CD4-positive, alpha-beta T cell treated with Interleukin-21 for 1 hour (primary cell): Measurements from ENCODE around the gene HCFC1.

Source experiments
- DNase-seq: peaks from one replicate; pipeline ENCODE4 v3.0.0-alpha.2; 2020

HCFC1 gene

GRCh38 chrX:153973127-153974002 is 1.7 kb upstream of the HCFC1 start:
- DNase-seq, result no peak

GRCh38 chrX:153972368-153973126 is 929 bp upstream of the HCFC1 start, which contains the start of gene TMEM187:
TSS of gene TMEM187 (plus strand) at chrX:153972754. CDS start at chrX:153982063, 9,309 bp downstream.
- DNase-seq, result peak; percentile 91

GRCh38 chrX:153971124-153971449 is 531 bp downstream of the HCFC1 start:
- DNase-seq, result peak; percentile 90

GRCh38 chrX:153970357-153971123 is 1.1 kb downstream of the HCFC1 start:
- DNase-seq, result peak; percentile 54

GRCh38 chrX:153969904-153970356 is 1.7 kb downstream of the HCFC1 start:
- no peak for DNase-seq

- no peak for DNase-seq
These were observed 2.3 kb downstream of the HCFC1 start for GRCh38 chrX:153969125-153969903.

GRCh38 chrX:153968754-153969124 is 2.9 kb downstream of the HCFC1 start:
- peak; percentile 53 for DNase-seq

- no peak for DNase-seq
These were observed 3.4 kb downstream of the HCFC1 start for GRCh38 chrX:153968255-153968654.

GRCh38 chrX:153967536-153968224 is 3.9 kb downstream of the HCFC1 start:
- peak; percentile 67 for DNase-seq

- DNase-seq, result peak; percentile 37
These were observed 4.6 kb downstream of the HCFC1 start for GRCh38 chrX:153966841-153967535.

GRCh38 chrX:153966283-153966688 is 5.3 kb downstream of the HCFC1 start:
- DNase-seq, result no peak

GRCh38 chrX:153965406-153965805 is 6.2 kb downstream of the HCFC1 start:
- DNase-seq, result no peak

GRCh38 chrX:153964105-153964504 is 7.5 kb downstream of the HCFC1 start:
- DNase-seq, result no peak

GRCh38 chrX:153963546-153963945 is 8.1 kb downstream of the HCFC1 start:
- no peak for DNase-seq

- DNase-seq, result no peak
These were observed 10.3 kb downstream of the HCFC1 start for GRCh38 chrX:153961292-153961691.

- no peak for DNase-seq
These were observed 10.8 kb downstream of the HCFC1 start for GRCh38 chrX:153960786-153961185.

GRCh38 chrX:153960077-153960476 is 11.5 kb downstream of the HCFC1 start:
- DNase-seq, result no peak

- DNase-seq, result no peak
These were observed 12.0 kb downstream of the HCFC1 start for GRCh38 chrX:153959649-153960048.

- DNase-seq, result no peak
These were observed 13.0 kb downstream of the HCFC1 start for GRCh38 chrX:153958605-153959004.

- no peak for DNase-seq
These were observed 14.4 kb downstream of the HCFC1 start for GRCh38 chrX:153957224-153957623.
